Ovary (tissue), 3 donors: ENCODE measurements around the gene LANCL1.
A peak's percentile ranks its signal among the peaks of the same experiment; 100 is the strongest.

ENCODE experiments used
- CTCF ChIP-seq, 3 donors: fragments of 450-650 bp in 2 of 3; fragments of 200-600 bp in 1 of 3; IDR thresholded peaks; one replicate each; pipeline versions ENCODE4 v1.5.1 to v1.8.0; 2016 to 2022; ENCODE audit warnings: antibody characterized with exemption in 3 of 3, mild to moderate bottlenecking in 1 of 3
- EP300 ChIP-seq: sonication (generic); formaldehyde crosslinking; IDR thresholded peaks from one replicate; pipeline ENCODE4 v1.6.1; 2017; ENCODE audit warnings: antibody characterized with exemption
- POLR2A ChIP-seq: fragments of 450-650 bp; IDR thresholded peaks from one replicate; pipeline ENCODE4 v1.6.1; 2017; ENCODE audit warnings: antibody characterized with exemption, mild to moderate bottlenecking, moderate library complexity
- donor health status: DM: no; HTN: no; CAD: no.

GRCh38 chr2:210503001-210503623 is 26.6 kb upstream of the LANCL1 start:
- TF ChIP-seq POLR2A (no peak), CTCF (IDR thresholded peaks at IDR 0.05) (peak in 2 of 3 donors; percentile 15 to 34), EP300 (no peak)
